OCI-LY7 (cell line): ENCODE results near the gene MYH2.

Experiments
- EZH2phosphoT487 ChIP-seq: fragments of 200-600 bp; sonication (generic); IDR thresholded peaks from 2 replicates; pipeline ENCODE4 v1.6.1; 2018; ENCODE audit warnings: low read depth, borderline replicate concordance, mild to moderate bottlenecking, mixed run types, antibody characterized with exemption, low read length, moderate library complexity, mixed read lengths
- TF ChIP-seq, protein P1 (sequence below): fragments of 200-600 bp; sonication (generic); conservative IDR thresholded peaks from 2 replicates; pipeline ENCODE4 v1.5.1; 2014; ENCODE audit warnings: mild to moderate bottlenecking, antibody characterized with exemption, low read length, moderate library complexity, mixed read lengths

DNA sequence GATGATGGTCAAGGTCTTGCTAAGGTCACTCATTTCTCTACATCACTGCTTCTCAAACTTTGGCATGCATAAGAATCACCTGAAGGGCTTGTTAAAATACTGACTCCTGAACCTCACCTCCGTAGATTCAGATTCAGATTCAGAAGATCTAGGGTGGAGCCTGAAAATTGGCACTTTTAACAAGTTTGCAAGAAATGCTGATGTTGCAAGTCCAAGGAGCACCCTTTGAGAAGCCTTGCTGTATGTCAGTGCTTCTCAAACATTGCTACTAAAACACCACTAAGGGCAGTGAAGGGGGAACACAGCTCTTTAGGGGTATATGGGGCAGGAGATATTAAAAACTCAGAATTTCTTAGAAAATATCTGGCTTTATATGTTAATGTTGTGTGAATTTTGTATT, 17.4 kb downstream of the MYH2 start:
- TF ChIP-seq, protein P1, sequence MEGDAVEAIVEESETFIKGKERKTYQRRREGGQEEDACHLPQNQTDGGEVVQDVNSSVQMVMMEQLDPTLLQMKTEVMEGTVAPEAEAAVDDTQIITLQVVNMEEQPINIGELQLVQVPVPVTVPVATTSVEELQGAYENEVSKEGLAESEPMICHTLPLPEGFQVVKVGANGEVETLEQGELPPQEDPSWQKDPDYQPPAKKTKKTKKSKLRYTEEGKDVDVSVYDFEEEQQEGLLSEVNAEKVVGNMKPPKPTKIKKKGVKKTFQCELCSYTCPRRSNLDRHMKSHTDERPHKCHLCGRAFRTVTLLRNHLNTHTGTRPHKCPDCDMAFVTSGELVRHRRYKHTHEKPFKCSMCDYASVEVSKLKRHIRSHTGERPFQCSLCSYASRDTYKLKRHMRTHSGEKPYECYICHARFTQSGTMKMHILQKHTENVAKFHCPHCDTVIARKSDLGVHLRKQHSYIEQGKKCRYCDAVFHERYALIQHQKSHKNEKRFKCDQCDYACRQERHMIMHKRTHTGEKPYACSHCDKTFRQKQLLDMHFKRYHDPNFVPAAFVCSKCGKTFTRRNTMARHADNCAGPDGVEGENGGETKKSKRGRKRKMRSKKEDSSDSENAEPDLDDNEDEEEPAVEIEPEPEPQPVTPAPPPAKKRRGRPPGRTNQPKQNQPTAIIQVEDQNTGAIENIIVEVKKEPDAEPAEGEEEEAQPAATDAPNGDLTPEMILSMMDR, result no peak
- TF ChIP-seq EZH2phosphoT487, result no peak
